ENCODE results near the gene GLYAT.

GLYAT gene

GRCh38 chr11:58676563-58677135, 55.1 kb downstream of the GLYAT start:
- no peak for DNase-seq

GRCh38 chr11:58675334-58676155, 56.2 kb downstream of the GLYAT start:
- peak; percentile 16 to 74 (median 54) for DNase-seq

GRCh38 chr11:58674609-58675008, 57.1 kb downstream of the GLYAT start:
- DNase-seq = no peak

- DNase-seq = no peak
These were observed 59.6 kb downstream of the GLYAT start for GRCh38 chr11:58671983-58672633.

- no peak for DNase-seq
These were observed 71.7 kb downstream of the GLYAT start for GRCh38 chr11:58659910-58660570.

- DNase-seq = no peak
These were observed 72.3 kb downstream of the GLYAT start for GRCh38 chr11:58659404-58659803.
